Cardiac muscle cell (in vitro differentiated cells and primary cell): ENCODE results near the gene SCPEP1. TPM values are rescaled to one million over a fixed set of nuclear protein-coding genes. Genes with fewer than 3 reads are reported as not detected.

ENCODE experiments used
- DNase-seq, 2 donors: peaks; one replicate each; pipeline versions ENCODE4 v3.0.0 to v3.0.0-alpha.2; 2010 to 2017; ENCODE audit warnings: low read depth in 1 of 2, low spot score in 1 of 2
- H3K27ac ChIP-seq: fragments of 200-600 bp; sonication (generic); 2 replicates; pipeline ENCODE4 v1.5.1; 2016
- H3K27me3 ChIP-seq: fragments of 200-600 bp; sonication (generic); 2 replicates; pipeline ENCODE4 v1.6.0; 2016; ENCODE audit warnings: control low read depth
- H3K36me3 ChIP-seq: fragments of 200-600 bp; sonication (generic); 2 replicates; pipeline ENCODE4 v1.5.1; 2016; ENCODE audit warnings: control low read depth
- H3K4me1 ChIP-seq: fragments of 200-600 bp; sonication (generic); 2 replicates; pipeline ENCODE4 v1.8.1; 2017; ENCODE audit warnings: low read depth, mild to moderate bottlenecking, mixed run types
- H3K4me3 ChIP-seq: fragments of 200-600 bp; sonication (generic); 2 replicates; pipeline ENCODE4 v1.5.1; 2016; ENCODE audit warnings: mild to moderate bottlenecking
- H3K9me3 ChIP-seq: fragments of 200-600 bp; sonication (generic); 2 replicates; pipeline ENCODE4 v1.5.1; 2017; ENCODE audit warnings: low read depth, mild to moderate bottlenecking, control low read depth
- CTCF ChIP-seq: IDR thresholded peaks from 2 replicates; pipeline ENCODE4 v1.5.1; 2012; ENCODE audit warnings: low read depth, mild to moderate bottlenecking, low read length
- polyA plus RNA-seq: library from polyadenylated mRNA; unstranded; fragments of >200 nt; fragmentation: Nextera tagmentation; extraction: Ambion mirVana; gene quantifications from 2 replicates; pipeline ENCODE4 v1.2.1, GENCODE V29; 2016
- total RNA-seq: library from RNA; depleted of rRNA; stranded (reverse); fragments of >200 nt; gene quantifications from 2 replicates; pipeline ENCODE4 v1.2.3, GENCODE V29; 2016

The SCPEP1 gene
- total and polyA plus RNA-seq, 2 experiments from 2014 or later: 25.9 to 40.2 TPM

DNA sequence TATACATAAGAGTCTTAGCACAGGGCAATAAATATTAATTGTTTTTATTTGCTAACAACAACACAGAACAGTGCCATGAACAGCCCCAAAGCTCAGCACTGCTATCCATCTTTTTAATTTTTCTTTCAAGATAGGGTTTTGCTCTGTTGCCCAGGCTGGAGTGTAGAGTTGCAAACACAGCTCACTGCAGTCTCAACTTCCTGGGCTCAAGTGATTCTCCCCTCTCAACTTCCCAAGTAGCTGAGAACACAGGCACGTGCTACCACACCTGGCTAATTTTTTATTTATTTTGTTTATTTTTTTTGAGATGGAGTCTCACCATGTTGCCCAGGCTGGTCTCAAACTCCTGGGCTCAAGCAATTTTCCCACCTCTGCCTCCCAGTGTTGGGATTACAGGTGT is 59.5 kb downstream of the SCPEP1 start:
- no peaks in the 10 kb centered on the region for H3K9me3 ChIP-seq
- no peak for DNase-seq
- no peaks in the 10 kb centered on the region for H3K27me3 ChIP-seq
- H3K4me3 ChIP-seq: no peak overlapping the region
- TF ChIP-seq CTCF: no peak
- no peak overlapping the region for H3K27ac ChIP-seq
- H3K4me1 ChIP-seq: peaks cover 23% of the 10 kb centered on the region
- H3K36me3 ChIP-seq: no peaks in the 10 kb centered on the region

- no peak for DNase-seq
- no peak overlapping the region for H3K27ac ChIP-seq
- H3K4me1 ChIP-seq: peaks cover 12% of the 10 kb centered on the region
- H3K36me3 ChIP-seq: no peaks in the 10 kb centered on the region
- H3K4me3 ChIP-seq: no peak overlapping the region
- TF ChIP-seq CTCF: no peak
- H3K9me3 ChIP-seq: no peaks in the 10 kb centered on the region
- no peaks in the 10 kb centered on the region for H3K27me3 ChIP-seq
These were observed 60.6 kb downstream of the SCPEP1 start for GRCh38 chr17:57038486-57038885.

GRCh38 chr17:57040571-57040970 is 62.6 kb downstream of the SCPEP1 start:
- no peak for TF ChIP-seq CTCF
- H3K27ac ChIP-seq: no peak overlapping the region
- no peak for DNase-seq

DNA sequence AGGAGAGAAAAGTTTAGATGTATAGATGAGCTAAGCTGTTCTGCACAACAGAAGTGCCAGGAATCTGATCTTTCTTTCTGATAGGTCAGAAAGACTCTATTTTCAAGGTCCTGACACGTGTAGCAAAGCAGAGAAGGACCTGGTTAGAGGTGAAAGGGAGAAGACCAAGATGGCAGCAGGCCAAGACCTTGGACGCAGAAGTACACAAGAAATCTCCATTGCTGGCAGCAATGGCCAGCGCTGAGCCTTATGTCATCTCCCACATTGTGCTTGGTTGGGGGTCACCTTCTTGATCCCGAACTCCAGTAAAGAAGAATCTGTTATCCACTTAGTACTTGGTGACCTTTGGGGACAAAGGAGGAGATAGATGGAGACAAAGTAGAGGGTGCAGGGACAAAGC is 65.3 kb downstream of the SCPEP1 start:
- no peak for TF ChIP-seq CTCF
- no peak for DNase-seq
- Histone ChIP-seq H3K36me3 (no peaks in the 10 kb centered on the region), H3K4me1 (no peaks in the 10 kb centered on the region), H3K27ac (no peak overlapping the region), H3K9me3 (no peaks in the 10 kb centered on the region), H3K27me3 (no peaks in the 10 kb centered on the region), H3K4me3 (no peak overlapping the region)

More at GRCh38 chr17:57040571-57040970, 62.6 kb downstream of the SCPEP1 start:
- Histone ChIP-seq H3K4me3 (no peak overlapping the region), H3K27me3 (no peaks in the 10 kb centered on the region), H3K4me1 (peaks cover 6% of the 10 kb centered on the region), H3K9me3 (no peaks in the 10 kb centered on the region), H3K36me3 (no peaks in the 10 kb centered on the region)

GRCh38 chr17:57044976-57045867 is 67.3 kb downstream of the SCPEP1 start:
- H3K27ac ChIP-seq: no peak overlapping the region
- TF ChIP-seq CTCF: no peak
- H3K4me3 ChIP-seq: no peak overlapping the region
- H3K4me1 ChIP-seq: peaks cover 3% of the 10 kb centered on the region
- H3K36me3 ChIP-seq: no peaks in the 10 kb centered on the region
- DNase-seq: no peak
- no peaks in the 10 kb centered on the region for H3K9me3 ChIP-seq
- H3K27me3 ChIP-seq: no peaks in the 10 kb centered on the region
